HG03565 (cell line): ENCODE measurements around the gene C22orf15.
A peak's percentile ranks its signal among the peaks of the same experiment; 100 is the strongest.

Experiments
- ATAC-seq: cut with Tn5 transposase; IDR thresholded peaks from one replicate; pipeline ENCODE4 v1.9.1; 2021; ENCODE audit warnings: mild to moderate bottlenecking, moderate library complexity; ENCODE audit not compliant: unreplicated experiment

Gene C22orf15

GRCh38 chr22:23786752-23787599, 24.2 kb downstream of the C22orf15 start, which contains the start of gene SMARCB1:
TSS of gene SMARCB1 (plus strand) at chr22:23786966. CDS start at chr22:23787170, 204 bp downstream.
- peak; percentile 48 for ATAC-seq

- peak; percentile 1 for ATAC-seq
These were observed 24.8 kb downstream of the C22orf15 start for GRCh38 chr22:23787600-23787896.

GRCh38 chr22:23787910-23788309, 25.1 kb downstream of the C22orf15 start:
- ATAC-seq: no peak

- no peak for ATAC-seq
These were observed 26.3 kb downstream of the C22orf15 start for GRCh38 chr22:23789121-23789520.

GRCh38 chr22:23789638-23790037, 26.8 kb downstream of the C22orf15 start:
- ATAC-seq: no peak

GRCh38 chr22:23790819-23791737, 28.3 kb downstream of the C22orf15 start:
- ATAC-seq: no peak

GRCh38 chr22:23791738-23792645, 29.2 kb downstream of the C22orf15 start:
- ATAC-seq: no peak

GRCh38 chr22:23793326-23793725, 30.5 kb downstream of the C22orf15 start:
- ATAC-seq: no peak

- ATAC-seq: no peak
These were observed 33.7 kb downstream of the C22orf15 start for GRCh38 chr22:23796461-23796860.

- ATAC-seq: peak; percentile 59
These were observed 37.8 kb downstream of the C22orf15 start for GRCh38 chr22:23800297-23801237.

- ATAC-seq: no peak
These were observed 38.5 kb downstream of the C22orf15 start for GRCh38 chr22:23801238-23801821.

- no peak for ATAC-seq
These were observed 39.1 kb downstream of the C22orf15 start for GRCh38 chr22:23801886-23802377.

- ATAC-seq: no peak
These were observed 40.4 kb downstream of the C22orf15 start for GRCh38 chr22:23803001-23803819.

- ATAC-seq: no peak
These were observed 42.0 kb downstream of the C22orf15 start for GRCh38 chr22:23804781-23805291.

- ATAC-seq: no peak
These were observed 44.0 kb downstream of the C22orf15 start for GRCh38 chr22:23806837-23807236.

- ATAC-seq: no peak
These were observed 49.6 kb downstream of the C22orf15 start for GRCh38 chr22:23812378-23812777.
